ENCODE measurements around the gene NME3. TPM values are rescaled to one million over a fixed set of nuclear protein-coding genes. Genes with fewer than 3 reads are reported as not detected.

Gene NME3
- total and polyA plus RNA-seq, 2 donors (not counting 1 experiment from before 2014, with no cell fraction given): 9.9 to 69.7 TPM

DNA sequence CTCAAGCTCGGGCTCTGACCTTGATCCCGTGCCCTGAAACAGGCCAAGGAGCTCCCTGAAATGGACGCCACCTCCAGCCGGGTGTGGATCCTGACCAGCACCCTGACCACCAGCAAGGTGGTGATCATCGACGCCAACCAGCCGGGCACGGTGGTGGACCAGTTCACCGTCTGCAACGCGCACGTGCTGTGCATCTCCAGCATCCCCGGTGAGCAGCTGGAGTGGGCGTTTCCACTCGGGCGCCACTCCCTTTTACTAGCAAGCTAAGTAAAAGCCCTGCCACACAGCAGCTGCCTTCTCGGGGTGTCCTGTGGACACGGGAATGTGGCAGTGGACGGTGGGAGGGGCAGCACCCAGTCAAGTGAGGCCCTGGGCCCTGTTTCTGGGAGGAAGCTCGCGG is 6.4 kb downstream of the NME3 start:
- H3K9ac ChIP-seq (ENCODE audit: insufficient read depth, low read length): no peak overlapping the region
- TF ChIP-seq, protein P1, sequence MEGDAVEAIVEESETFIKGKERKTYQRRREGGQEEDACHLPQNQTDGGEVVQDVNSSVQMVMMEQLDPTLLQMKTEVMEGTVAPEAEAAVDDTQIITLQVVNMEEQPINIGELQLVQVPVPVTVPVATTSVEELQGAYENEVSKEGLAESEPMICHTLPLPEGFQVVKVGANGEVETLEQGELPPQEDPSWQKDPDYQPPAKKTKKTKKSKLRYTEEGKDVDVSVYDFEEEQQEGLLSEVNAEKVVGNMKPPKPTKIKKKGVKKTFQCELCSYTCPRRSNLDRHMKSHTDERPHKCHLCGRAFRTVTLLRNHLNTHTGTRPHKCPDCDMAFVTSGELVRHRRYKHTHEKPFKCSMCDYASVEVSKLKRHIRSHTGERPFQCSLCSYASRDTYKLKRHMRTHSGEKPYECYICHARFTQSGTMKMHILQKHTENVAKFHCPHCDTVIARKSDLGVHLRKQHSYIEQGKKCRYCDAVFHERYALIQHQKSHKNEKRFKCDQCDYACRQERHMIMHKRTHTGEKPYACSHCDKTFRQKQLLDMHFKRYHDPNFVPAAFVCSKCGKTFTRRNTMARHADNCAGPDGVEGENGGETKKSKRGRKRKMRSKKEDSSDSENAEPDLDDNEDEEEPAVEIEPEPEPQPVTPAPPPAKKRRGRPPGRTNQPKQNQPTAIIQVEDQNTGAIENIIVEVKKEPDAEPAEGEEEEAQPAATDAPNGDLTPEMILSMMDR (conservative IDR thresholded peaks at IDR 0.05 in 1 of 2, IDR thresholded peaks at IDR 0.05 in 1 of 2; ENCODE audit: low read depth in 1 of 2, low read length in 2 of 2): no peak
- no peak for TF ChIP-seq EZH2 (IDR thresholded peaks at IDR 0.05; ENCODE audit: low read length, missing control alignments)
- no peaks in the 10 kb centered on the region for H3K4me1 ChIP-seq (ENCODE audit: control insufficient read depth, extremely low read depth, insufficient read depth, low read length)
- H2AFZ ChIP-seq (ENCODE audit: low read length): no peak overlapping the region
- H3K36me3 ChIP-seq (ENCODE audit: control insufficient read depth, insufficient read depth, low read length): peaks cover 57% of the 10 kb centered on the region
- H3K27ac ChIP-seq (ENCODE audit: insufficient read depth, low read length): no peak overlapping the region
- H4K20me1 ChIP-seq (ENCODE audit: control insufficient read depth, extremely low read depth, insufficient read depth, low read length): no peaks in the 10 kb centered on the region
- no peak overlapping the region for H3K4me3 ChIP-seq (replicated peaks in 1 of 4; ENCODE audit: control extremely low read depth in 1 of 4, insufficient read depth in 1 of 4, low read depth in 3 of 4, low read length in 4 of 4)
- DNase-seq (ENCODE audit: low read depth in 2 of 2): no peak
- no peak overlapping the region for H3K4me2 ChIP-seq (ENCODE audit: extremely low read depth, insufficient read depth, low read length)
- no peaks in the 10 kb centered on the region for H3K79me2 ChIP-seq (ENCODE audit: control insufficient read depth, insufficient read depth, low read length)
- no peaks in the 10 kb centered on the region for H3K9me3 ChIP-seq (ENCODE audit: control insufficient read depth, insufficient read depth, low read depth, low read length)
- H3K27me3 ChIP-seq (ENCODE audit: control insufficient read depth, insufficient read depth, low read length): no peaks in the 10 kb centered on the region

- Histone ChIP-seq H3K9ac (ENCODE audit: insufficient read depth, low read length) (no peak overlapping the region), H3K27me3 (ENCODE audit: control insufficient read depth, insufficient read depth, low read length) (no peaks in the 10 kb centered on the region), H3K4me1 (ENCODE audit: control insufficient read depth, extremely low read depth, insufficient read depth, low read length) (no peaks in the 10 kb centered on the region), H3K4me3 (replicated peaks in 1 of 4; ENCODE audit: control extremely low read depth in 1 of 4, insufficient read depth in 1 of 4, low read depth in 3 of 4, low read length in 4 of 4) (no peak overlapping the region), H4K20me1 (ENCODE audit: control insufficient read depth, extremely low read depth, insufficient read depth, low read length) (no peaks in the 10 kb centered on the region), H3K9me3 (ENCODE audit: control insufficient read depth, insufficient read depth, low read depth, low read length) (no peaks in the 10 kb centered on the region), H3K27ac (ENCODE audit: insufficient read depth, low read length) (no peak overlapping the region), H3K36me3 (ENCODE audit: control insufficient read depth, insufficient read depth, low read length) (peaks cover 51% of the 10 kb centered on the region), H2AFZ (ENCODE audit: low read length) (no peak overlapping the region), H3K4me2 (ENCODE audit: extremely low read depth, insufficient read depth, low read length) (no peak overlapping the region), H3K79me2 (ENCODE audit: control insufficient read depth, insufficient read depth, low read length) (no peaks in the 10 kb centered on the region)
- TF ChIP-seq, protein P1 (conservative IDR thresholded peaks at IDR 0.05 in 1 of 2, IDR thresholded peaks at IDR 0.05 in 1 of 2; ENCODE audit: low read depth in 1 of 2, low read length in 2 of 2): peak in 1 of 2 donors; percentile 34
- TF ChIP-seq EZH2 (IDR thresholded peaks at IDR 0.05; ENCODE audit: low read length, missing control alignments): no peak
- peak; percentile 25 to 35 for DNase-seq (ENCODE audit: low read depth in 2 of 2)
These were observed 7.5 kb downstream of the NME3 start for GRCh38 chr16:1763521-1764511.

DNA sequence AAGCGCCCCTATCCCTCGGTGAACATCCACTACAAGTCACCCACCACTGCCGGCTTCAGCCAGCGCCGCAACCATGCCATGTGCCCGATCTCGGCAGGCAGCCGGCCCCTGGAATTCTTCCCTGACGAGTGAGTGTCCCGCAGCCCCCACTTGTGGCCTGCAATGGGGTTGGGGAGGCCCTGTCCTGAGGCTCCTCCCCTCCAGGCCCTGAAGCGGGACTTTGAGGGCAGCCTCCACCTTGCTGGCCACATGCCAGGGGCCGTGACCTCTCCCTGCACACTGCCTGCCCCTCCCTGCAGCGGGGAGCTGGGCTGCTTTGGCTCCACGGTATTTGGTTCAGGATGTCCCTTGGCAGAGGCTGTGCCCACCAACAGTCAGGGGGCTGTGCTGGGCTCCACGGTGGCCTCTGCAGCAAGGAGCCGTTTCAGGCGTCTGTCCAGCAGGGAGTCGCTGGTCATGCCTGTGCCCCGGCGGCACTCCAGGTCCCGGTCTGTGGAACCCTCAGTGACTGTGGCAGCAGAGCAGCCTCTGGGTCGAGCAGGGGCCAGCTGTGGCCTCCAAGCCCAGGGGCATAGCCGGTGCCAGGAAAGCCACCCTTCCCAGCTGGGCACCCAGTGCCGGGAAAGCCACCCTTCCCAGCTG is 8.3 kb downstream of the NME3 start:
- Histone ChIP-seq H3K36me3 (ENCODE audit: control insufficient read depth, insufficient read depth, low read length) (peaks cover 44% of the 10 kb centered on the region), H3K4me3 (replicated peaks in 1 of 4; ENCODE audit: control extremely low read depth in 1 of 4, insufficient read depth in 1 of 4, low read depth in 3 of 4, low read length in 4 of 4) (no peak overlapping the region), H3K79me2 (ENCODE audit: control insufficient read depth, insufficient read depth, low read length) (no peaks in the 10 kb centered on the region), H2AFZ (ENCODE audit: low read length) (no peak overlapping the region), H3K4me2 (ENCODE audit: extremely low read depth, insufficient read depth, low read length) (no peak overlapping the region), H3K9me3 (ENCODE audit: control insufficient read depth, insufficient read depth, low read depth, low read length) (no peaks in the 10 kb centered on the region), H3K27ac (ENCODE audit: insufficient read depth, low read length) (no peak overlapping the region), H3K9ac (ENCODE audit: insufficient read depth, low read length) (no peak overlapping the region), H3K4me1 (ENCODE audit: control insufficient read depth, extremely low read depth, insufficient read depth, low read length) (no peaks in the 10 kb centered on the region), H3K27me3 (ENCODE audit: control insufficient read depth, insufficient read depth, low read length) (no peaks in the 10 kb centered on the region), H4K20me1 (ENCODE audit: control insufficient read depth, extremely low read depth, insufficient read depth, low read length) (no peaks in the 10 kb centered on the region)
- TF ChIP-seq, protein P1 (conservative IDR thresholded peaks at IDR 0.05 in 1 of 2, IDR thresholded peaks at IDR 0.05 in 1 of 2; ENCODE audit: low read depth in 1 of 2, low read length in 2 of 2): no peak
- no peak for TF ChIP-seq EZH2 (IDR thresholded peaks at IDR 0.05; ENCODE audit: low read length, missing control alignments)
- no peak for DNase-seq (ENCODE audit: low read depth in 2 of 2)
